Right atrium auricular region (tissue), 2 donors: ENCODE results near the gene GFPT2. TPM values are rescaled to one million over a fixed set of nuclear protein-coding genes. Genes with fewer than 3 reads are reported as not detected.

Source experiments
- DNase-seq: peaks from one replicate; pipeline ENCODE4 v3.0.0-alpha.2; 2019; ENCODE audit warnings: low spot score
- H3K27ac ChIP-seq, 2 donors: fragments of 200-600 bp; sonication (generic); 1 replicate in 1 of 2; 2 replicates in 1 of 2; pipeline ENCODE4 v1.5.1; 2016 to 2019
- H3K27me3 ChIP-seq, 2 donors: fragments of 200-600 bp; sonication (generic); one replicate each; pipeline versions ENCODE4 v1.5.1 to v1.6.0; 2017 to 2019
- H3K36me3 ChIP-seq: fragments of 200-600 bp; sonication (generic); one replicate; pipeline ENCODE4 v1.5.1; 2016
- H3K4me1 ChIP-seq, 2 donors: fragments of 200-600 bp; sonication (generic); one replicate each; pipeline versions ENCODE4 v1.5.1 to v1.6.0; 2017 to 2019
- H3K4me3 ChIP-seq, 2 donors: fragments of 200-600 bp; sonication (generic); 1 replicate in 1 of 2; 2 replicates in 1 of 2; pipeline ENCODE4 v1.5.1; 2017 to 2019; ENCODE audit warnings: mild to moderate bottlenecking in 1 of 2, moderate library complexity in 1 of 2
- H3K9me3 ChIP-seq, 2 donors: fragments of 200-600 bp; sonication (generic); one replicate each; pipeline ENCODE4 v1.5.1; 2019
- total RNA-seq, 2 donors: library from RNA; depleted of rRNA; stranded (reverse); fragments of >200 nt; gene quantifications; one replicate each; pipeline ENCODE4 v1.1.0, GENCODE V29; 2016
- TF ChIP-seq, protein P1 (sequence below), 2 donors: fragments of 200-600 bp; sonication (generic); IDR thresholded peaks; one replicate each; pipeline ENCODE4 v1.5.1; 2019; ENCODE audit warnings: antibody characterized with exemption in 2 of 2

GFPT2 gene
- total RNA-seq, 2 donors from 2014 or later: 25.4 to 27.2 TPM

DNA sequence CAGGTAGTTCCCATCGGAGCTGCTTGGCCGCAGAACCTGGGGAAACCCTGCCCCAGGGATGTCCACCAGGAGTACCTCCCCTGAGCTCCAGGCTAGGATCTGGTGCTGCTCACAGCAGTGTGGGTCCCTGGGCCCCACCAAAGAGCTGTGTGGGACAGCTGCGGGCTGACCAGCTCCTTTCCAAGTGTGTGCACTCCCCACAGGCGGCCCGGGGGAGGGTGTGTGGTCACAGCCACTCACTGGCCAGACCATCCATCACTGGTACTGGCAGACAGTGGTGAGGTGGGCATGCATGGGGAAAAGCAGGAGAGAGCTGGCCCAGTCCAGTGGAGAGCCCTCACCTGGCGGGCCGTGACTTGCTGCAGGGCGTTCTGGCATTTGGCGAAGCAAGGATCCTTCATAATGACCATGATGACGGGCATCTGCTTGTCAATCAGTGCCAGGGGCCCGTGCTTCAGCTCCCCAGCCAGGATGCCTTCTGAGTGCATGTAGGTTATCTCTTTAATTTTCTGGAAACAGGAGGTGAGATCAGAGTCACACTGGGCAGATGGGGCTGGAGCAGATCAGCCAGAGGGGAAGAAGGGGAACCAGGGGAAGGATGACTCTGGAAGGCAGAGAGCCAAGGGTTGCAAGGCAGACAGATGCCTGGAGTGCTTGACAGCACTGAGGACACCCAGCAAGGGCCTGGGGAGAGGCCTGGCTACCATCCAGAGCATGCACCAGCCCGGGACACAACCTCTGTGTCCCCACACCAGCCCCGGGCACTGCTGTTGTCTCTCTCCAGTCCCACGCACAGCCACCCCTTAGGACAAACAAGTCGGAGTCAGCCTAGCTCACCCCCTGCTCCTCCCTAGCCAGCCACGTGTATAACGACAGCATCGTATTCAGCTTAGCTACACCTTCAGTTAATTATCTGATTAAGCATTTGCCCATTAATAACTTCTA lies 48.4 kb downstream of the GFPT2 start:
- no peaks in the 10 kb centered on the region for H3K9me3 ChIP-seq
- H3K4me3 ChIP-seq: no peak overlapping the region
- TF ChIP-seq, protein P1, sequence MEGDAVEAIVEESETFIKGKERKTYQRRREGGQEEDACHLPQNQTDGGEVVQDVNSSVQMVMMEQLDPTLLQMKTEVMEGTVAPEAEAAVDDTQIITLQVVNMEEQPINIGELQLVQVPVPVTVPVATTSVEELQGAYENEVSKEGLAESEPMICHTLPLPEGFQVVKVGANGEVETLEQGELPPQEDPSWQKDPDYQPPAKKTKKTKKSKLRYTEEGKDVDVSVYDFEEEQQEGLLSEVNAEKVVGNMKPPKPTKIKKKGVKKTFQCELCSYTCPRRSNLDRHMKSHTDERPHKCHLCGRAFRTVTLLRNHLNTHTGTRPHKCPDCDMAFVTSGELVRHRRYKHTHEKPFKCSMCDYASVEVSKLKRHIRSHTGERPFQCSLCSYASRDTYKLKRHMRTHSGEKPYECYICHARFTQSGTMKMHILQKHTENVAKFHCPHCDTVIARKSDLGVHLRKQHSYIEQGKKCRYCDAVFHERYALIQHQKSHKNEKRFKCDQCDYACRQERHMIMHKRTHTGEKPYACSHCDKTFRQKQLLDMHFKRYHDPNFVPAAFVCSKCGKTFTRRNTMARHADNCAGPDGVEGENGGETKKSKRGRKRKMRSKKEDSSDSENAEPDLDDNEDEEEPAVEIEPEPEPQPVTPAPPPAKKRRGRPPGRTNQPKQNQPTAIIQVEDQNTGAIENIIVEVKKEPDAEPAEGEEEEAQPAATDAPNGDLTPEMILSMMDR (IDR thresholded peaks at IDR 0.05): no peak
- H3K4me1 ChIP-seq: no peaks in the 10 kb centered on the region
- DNase-seq: no peak
- H3K27me3 ChIP-seq: no peaks in the 10 kb centered on the region
- H3K36me3 ChIP-seq: peaks cover 18% of the 10 kb centered on the region
- no peak overlapping the region for H3K27ac ChIP-seq

- no peak overlapping the region for H3K27ac ChIP-seq
- H3K27me3 ChIP-seq: no peaks in the 10 kb centered on the region
- H3K4me3 ChIP-seq: no peak overlapping the region
- no peak for DNase-seq
- H3K9me3 ChIP-seq: no peaks in the 10 kb centered on the region
- no peaks in the 10 kb centered on the region for H3K4me1 ChIP-seq
- peaks cover 18% of the 10 kb centered on the region for H3K36me3 ChIP-seq
- TF ChIP-seq, protein P1 (IDR thresholded peaks at IDR 0.05): no peak
Observed at GRCh38 chr5:180304016-180304292, 49.2 kb downstream of the GFPT2 start.

- H3K4me1 ChIP-seq: no peaks in the 10 kb centered on the region
- H3K36me3 ChIP-seq: peaks cover 18% of the 10 kb centered on the region
- H3K27me3 ChIP-seq: no peaks in the 10 kb centered on the region
- DNase-seq: no peak
- TF ChIP-seq, protein P1 (IDR thresholded peaks at IDR 0.05): no peak
- no peak overlapping the region for H3K27ac ChIP-seq
- no peaks in the 10 kb centered on the region for H3K9me3 ChIP-seq
- no peak overlapping the region for H3K4me3 ChIP-seq
Observed at GRCh38 chr5:180303226-180304015, 49.7 kb downstream of the GFPT2 start.

- Histone ChIP-seq H3K36me3 (peaks cover 18% of the 10 kb centered on the region), H3K4me1 (no peaks in the 10 kb centered on the region), H3K27ac (no peak overlapping the region), H3K4me3 (no peak overlapping the region), H3K9me3 (no peaks in the 10 kb centered on the region), H3K27me3 (no peaks in the 10 kb centered on the region)
- DNase-seq: no peak
- TF ChIP-seq, protein P1 (IDR thresholded peaks at IDR 0.05): no peak
Observed at GRCh38 chr5:180302256-180302655, 50.9 kb downstream of the GFPT2 start.

DNA sequence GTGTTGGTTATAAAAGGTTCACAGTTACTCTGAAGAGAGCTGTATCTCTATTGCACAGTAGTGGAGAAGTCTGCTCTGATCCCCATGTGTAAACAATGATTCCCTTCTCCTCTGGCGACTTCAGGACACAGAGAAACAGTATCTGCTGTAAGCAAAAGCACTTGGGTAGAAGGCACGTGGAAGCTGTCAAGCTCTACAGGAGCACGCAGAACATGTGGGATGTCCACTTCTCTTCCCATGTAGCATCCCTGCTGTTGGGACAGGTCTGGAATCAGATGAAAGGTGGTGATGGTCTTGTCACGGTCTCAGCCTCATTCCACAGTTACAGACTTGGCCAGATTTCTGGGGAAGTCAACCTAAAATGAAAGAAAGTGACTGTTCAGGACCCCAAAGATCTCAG lies 51.9 kb downstream of the GFPT2 start:
- TF ChIP-seq, protein P1 (IDR thresholded peaks at IDR 0.05): no peak
- no peaks in the 10 kb centered on the region for H3K27me3 ChIP-seq
- no peak overlapping the region for H3K4me3 ChIP-seq
- no peaks in the 10 kb centered on the region for H3K9me3 ChIP-seq
- no peaks in the 10 kb centered on the region for H3K4me1 ChIP-seq
- no peak overlapping the region for H3K27ac ChIP-seq
- H3K36me3 ChIP-seq: peaks cover 12% of the 10 kb centered on the region
- no peak for DNase-seq
